NCI-H146 treated with DMSO at 0.1 percent for 48 hours (cell line): ENCODE measurements around the gene MEGF8.
A peak's percentile ranks its signal among the peaks of the same experiment; 100 is the strongest.

ENCODE experiments used
- DNase-seq: peaks from one replicate; lab custom pipeline; 2025; ENCODE audit not compliant: unreplicated experiment; lab: John Stamatoyannopoulos, UW

The MEGF8 gene

GRCh38 chr19:42409477-42409876, 84.0 kb downstream of the MEGF8 start:
- no peak for DNase-seq

- DNase-seq: no peak
These were observed 84.9 kb downstream of the MEGF8 start for GRCh38 chr19:42410371-42410770.

- no peak for DNase-seq
These were observed 86.2 kb downstream of the MEGF8 start for GRCh38 chr19:42411581-42412178.

GRCh38 chr19:42412227-42412626, 86.8 kb downstream of the MEGF8 start:
- DNase-seq: no peak

- DNase-seq: no peak
These were observed 87.2 kb downstream of the MEGF8 start for GRCh38 chr19:42412661-42413076.

- DNase-seq: no peak
These were observed 93.9 kb downstream of the MEGF8 start for GRCh38 chr19:42419309-42419708.

- peak; percentile 6 for DNase-seq
These were observed 94.7 kb downstream of the MEGF8 start for GRCh38 chr19:42420055-42420544.

- no peak for DNase-seq
These were observed 95.7 kb downstream of the MEGF8 start for GRCh38 chr19:42421101-42421500.

GRCh38 chr19:42421591-42422031, 96.2 kb downstream of the MEGF8 start:
- DNase-seq: no peak

- DNase-seq: no peak
These were observed 96.9 kb downstream of the MEGF8 start for GRCh38 chr19:42422092-42422900.

GRCh38 chr19:42422901-42423461, 97.5 kb downstream of the MEGF8 start:
- DNase-seq: peak; percentile 41

GRCh38 chr19:42423462-42424344, 98.3 kb downstream of the MEGF8 start:
- DNase-seq: peak; percentile 90

GRCh38 chr19:42424345-42424707, 98.9 kb downstream of the MEGF8 start:
- no peak for DNase-seq

- no peak for DNase-seq
These were observed 99.3 kb downstream of the MEGF8 start for GRCh38 chr19:42424712-42425131.

GRCh38 chr19:42426643-42427042, 101.2 kb downstream of the MEGF8 start:
- peak; percentile 71 for DNase-seq

GRCh38 chr19:42427313-42427712, 101.9 kb downstream of the MEGF8 start, which contains the start of gene LIPE:
TSS of gene LIPE (minus strand) at chr19:42427388. CDS start at chr19:42427149, 239 bp downstream.
- no peak for DNase-seq
